OCI-LY7 (cell line): ENCODE measurements around the gene ABCC8. TPM values are rescaled to one million over a fixed set of nuclear protein-coding genes. Genes with fewer than 3 reads are reported as not detected.

ENCODE experiments used
- BruUV-seq: library from RNA; stranded (reverse); fragments of 400-500 nt; replicated peaks from 2 replicates; lab custom pipeline; 2021; lab: Mats Ljungman, UMichigan
- CTCF ChIA-PET: fragments of 300-600 bp; sonication (Branson Sonifier 250); formaldehyde crosslinking; loops from one replicate; lab custom pipeline; 2022; ENCODE audit warnings: antibody characterized with exemption; ENCODE audit not compliant: unreplicated experiment; lab: Charles Lee
- POLR2A ChIA-PET: fragments of 300-600 bp; sonication (Branson Sonifier 250); formaldehyde crosslinking; loops from one replicate; lab custom pipeline; 2022; ENCODE audit warnings: antibody characterized with exemption; lab: Charles Lee
- DNase-seq: peaks from one replicate; pipeline ENCODE4 v3.0.0-alpha.2; 2015; ENCODE audit warnings: low spot score
- H2AFZ ChIP-seq: fragments of 200-600 bp; sonication (generic), shearing (Covaris generic); 2 replicates; pipeline ENCODE4 v1.6.1; 2014; ENCODE audit warnings: mild to moderate bottlenecking, antibody characterized with exemption, low read length, moderate library complexity
- H3K27ac ChIP-seq: fragments of 200-600 bp; sonication (generic); 2 replicates; pipeline ENCODE4 v1.5.1; 2014; ENCODE audit warnings: mixed run types, low read depth, mild to moderate bottlenecking, moderate library complexity, low read length, inconsistent platforms; ENCODE audit not compliant: poor library complexity, severe bottlenecking
- H3K36me3 ChIP-seq: fragments of 200-600 bp; sonication (generic); 2 replicates; pipeline ENCODE4 v1.6.1; 2014; ENCODE audit warnings: mild to moderate bottlenecking, antibody characterized with exemption, low read length, moderate library complexity, mixed read lengths; ENCODE audit not compliant: insufficient read depth
- H3K4me1 ChIP-seq: fragments of 200-600 bp; sonication (generic); 2 replicates; pipeline ENCODE4 v1.5.1; 2014; ENCODE audit warnings: mild to moderate bottlenecking, low read length; ENCODE audit not compliant: insufficient read depth, poor library complexity, severe bottlenecking
- H3K4me2 ChIP-seq: fragments of 200-600 bp; sonication (generic); 2 replicates; pipeline ENCODE4 v1.6.1; 2014; ENCODE audit warnings: mild to moderate bottlenecking, low read length
- H3K4me3 ChIP-seq: fragments of 200-600 bp; sonication (generic); 2 replicates; pipeline ENCODE4 v1.5.1; 2014; ENCODE audit warnings: mild to moderate bottlenecking, low read depth, low read length; ENCODE audit not compliant: poor library complexity, severe bottlenecking
- H3K79me2 ChIP-seq: fragments of 200-600 bp; sonication (generic); 2 replicates; pipeline ENCODE4 v1.6.1; 2016; ENCODE audit warnings: low read depth, mild to moderate bottlenecking, low read length, moderate library complexity, mixed read lengths; ENCODE audit not compliant: insufficient read depth
- H3K9me2 ChIP-seq: fragments of 200-600 bp; sonication (generic); 2 replicates; pipeline ENCODE4 v1.6.1; 2016; ENCODE audit warnings: mild to moderate bottlenecking, low read length, mixed read lengths; ENCODE audit not compliant: insufficient read depth
- H3K9me3 ChIP-seq: fragments of 200-600 bp; sonication (generic); 2 replicates; pipeline ENCODE4 v1.6.1; 2014; ENCODE audit warnings: mild to moderate bottlenecking, mixed run types, low read length, mixed read lengths
- H4K20me1 ChIP-seq: fragments of 200-600 bp; sonication (generic); 2 replicates; pipeline ENCODE4 v1.6.1; 2014; ENCODE audit warnings: mild to moderate bottlenecking, antibody characterized with exemption, low read length, moderate library complexity, mixed read lengths; ENCODE audit not compliant: insufficient read depth
- CTCF ChIP-seq: fragments of 200-600 bp; sonication (generic); conservative IDR thresholded peaks from 2 replicates; pipeline ENCODE4 v1.5.1; 2014; ENCODE audit warnings: mild to moderate bottlenecking, antibody characterized with exemption, low read length, moderate library complexity, mixed read lengths
- EZH2phosphoT487 ChIP-seq: fragments of 200-600 bp; sonication (generic); IDR thresholded peaks from 2 replicates; pipeline ENCODE4 v1.6.1; 2018; ENCODE audit warnings: low read depth, borderline replicate concordance, mild to moderate bottlenecking, mixed run types, antibody characterized with exemption, low read length, moderate library complexity, mixed read lengths
- intact Hi-C: fragments of 100-400 bp; cut with micrococcal nuclease; formaldehyde crosslinking; loops from one replicate; pipeline ENCODE4 v1.10.0; 2022; ENCODE audit not compliant: unreplicated experiment
- total RNA-seq, 2 experiments: library from RNA; depleted of rRNA in 1 of 2; stranded (reverse); fragments of >200 nt in 1 of 2; shearing (Covaris generic) in 1 of 2; gene quantifications; 2 replicates each; pipeline ENCODE4 v1.2.3, GENCODE V29; 2014 to 2022

ABCC8 gene
- total RNA-seq, 2 experiments from 2014 or later = not detected

GRCh38 chr11:17418444-17419081 is 58.1 kb downstream of the ABCC8 start:
- H3K4me1 ChIP-seq = peaks cover 4% of the 10 kb centered on the region
- CTCF ChIA-PET = interaction anchor here (0.6 kb wide), 1 partner anchor 10 kb away, joined by 3 read pairs; no protein-coding TSS in a partner anchor
- POLR2A ChIA-PET = interaction anchor here (0.6 to 1.2 kb wide), 3 partner anchors 11 to 29 kb away, joined by 4 to 6 read pairs (median 5); no protein-coding TSS in a partner anchor
- H3K36me3 ChIP-seq = no peaks in the 10 kb centered on the region
- TF ChIP-seq EZH2phosphoT487 = no peak
- no peak for TF ChIP-seq CTCF
- intact Hi-C loops = no loop called here
- no peaks in the 10 kb centered on the region for H3K9me2 ChIP-seq
- DNase-seq = no peak
- BruUV-seq = no TSS peak
- no peak overlapping the region for H2AFZ ChIP-seq
- no peak overlapping the region for H3K4me2 ChIP-seq
- no peak overlapping the region for H3K27ac ChIP-seq
- no peaks in the 10 kb centered on the region for H3K79me2 ChIP-seq
- H4K20me1 ChIP-seq = no peaks in the 10 kb centered on the region
- H3K9me3 ChIP-seq = no peaks in the 10 kb centered on the region
- no peak overlapping the region for H3K4me3 ChIP-seq

GRCh38 chr11:17416492-17416891 is 60.2 kb downstream of the ABCC8 start:
- DNase-seq = no peak
- no peaks in the 10 kb centered on the region for H3K9me2 ChIP-seq
- BruUV-seq = no TSS peak
- no peaks in the 10 kb centered on the region for H3K9me3 ChIP-seq
- H3K4me1 ChIP-seq = no peaks in the 10 kb centered on the region
- H4K20me1 ChIP-seq = no peaks in the 10 kb centered on the region
- intact Hi-C loops = no loop called here
- TF ChIP-seq CTCF (no peak), EZH2phosphoT487 (no peak)
- H3K4me3 ChIP-seq = no peak overlapping the region
- H3K27ac ChIP-seq = no peak overlapping the region
- H3K36me3 ChIP-seq = no peaks in the 10 kb centered on the region
- no peak overlapping the region for H3K4me2 ChIP-seq
- ChIA-PET CTCF (no interaction called here), POLR2A (no interaction called here)
- H2AFZ ChIP-seq = no peak overlapping the region
- no peaks in the 10 kb centered on the region for H3K79me2 ChIP-seq

- Histone ChIP-seq H3K79me2 (no peaks in the 10 kb centered on the region), H3K9me2 (no peaks in the 10 kb centered on the region), H3K27ac (no peak overlapping the region), H3K36me3 (no peaks in the 10 kb centered on the region), H2AFZ (no peak overlapping the region), H3K4me1 (no peaks in the 10 kb centered on the region), H3K4me3 (no peak overlapping the region), H4K20me1 (no peaks in the 10 kb centered on the region), H3K4me2 (no peak overlapping the region), H3K9me3 (no peaks in the 10 kb centered on the region)
- ChIA-PET CTCF (interaction anchor here (0.6 kb wide), 1 partner anchor 26 kb away, joined by 4 read pairs; no protein-coding TSS in a partner anchor), POLR2A (interaction anchor here (0.6 kb wide), 1 partner anchor 873 kb away, joined by 3 read pairs; no protein-coding TSS in a partner anchor)
- no TSS peak for BruUV-seq
- DNase-seq = no peak
- intact Hi-C loops = no loop called here
- no peak for TF ChIP-seq CTCF
- no peak for TF ChIP-seq EZH2phosphoT487
These were observed 61.0 kb downstream of the ABCC8 start for GRCh38 chr11:17415523-17416104.
